Thymus (tissue), 14 donors: Measurements from ENCODE around the gene FAM174A. TPM values are rescaled to one million over a fixed set of nuclear protein-coding genes. Genes with fewer than 3 reads are reported as not detected.

Source experiments
- DNase-seq, 9 donors: peaks; one replicate each; pipeline ENCODE4 v3.0.0-alpha.2; 2013; ENCODE audit warnings: low spot score in 9 of 9, low read depth in 6 of 9, missing footprints in 1 of 9
- H3K27ac ChIP-seq, 2 donors: one replicate each; pipeline ENCODE4 v1.5.1; 2013; ENCODE audit warnings: control low read depth in 1 of 2, low read depth in 1 of 2, low read length in 1 of 2, mild to moderate bottlenecking in 1 of 2, moderate library complexity in 1 of 2
- H3K27me3 ChIP-seq, 2 donors: one replicate each; pipeline ENCODE4 v1.5.1; 2013; ENCODE audit warnings: low read length in 1 of 2; ENCODE audit not compliant: control insufficient read depth in 2 of 2, insufficient read depth in 1 of 2
- H3K36me3 ChIP-seq, 2 donors: one replicate each; pipeline ENCODE4 v1.5.1; 2013; ENCODE audit warnings: low read length in 1 of 2, mild to moderate bottlenecking in 1 of 2, moderate library complexity in 1 of 2; ENCODE audit not compliant: control insufficient read depth in 2 of 2, insufficient read depth in 2 of 2
- H3K4me1 ChIP-seq, 2 donors: one replicate each; pipeline ENCODE4 v1.5.1; 2013; ENCODE audit warnings: low read length in 2 of 2; ENCODE audit not compliant: control insufficient read depth in 2 of 2, insufficient read depth in 2 of 2
- H3K4me3 ChIP-seq, 2 donors: one replicate each; pipeline ENCODE4 v1.5.1; 2013; ENCODE audit warnings: low read length in 2 of 2, control low read depth in 1 of 2, mild to moderate bottlenecking in 1 of 2
- H3K9me3 ChIP-seq, 2 donors: one replicate each; pipeline ENCODE4 v1.5.1; 2013; ENCODE audit warnings: low read length in 1 of 2, mild to moderate bottlenecking in 1 of 2; ENCODE audit not compliant: control insufficient read depth in 2 of 2, insufficient read depth in 1 of 2
- WGBS: extraction: QIAGEN DNeasy Blood & Tissue Kit; methylation state at CpG from one replicate; pipeline ENCODE4 v1.1.7; 2013; 5-methylcytosine and 5-hydroxymethylcytosine counted together
- long read RNA-seq, 10 donors: transcript quantifications; one replicate each; lab custom pipeline, GENCODE V29; 2026
- polyA plus RNA-seq: library from polyadenylated mRNA; stranded (reverse); fragments of 200-250 nt; gene quantifications from one replicate; pipeline ENCODE4 v1.2.3, GENCODE V29; 2013
- total RNA-seq: library from RNA; stranded (reverse); fragments of 120-200 nt; gene quantifications from one replicate; pipeline ENCODE4 v1.2.4, GENCODE V29; 2013
- donor health status: healthy.

Gene FAM174A
- total RNA-seq = 8.7 TPM
- polyA plus RNA-seq = 22.1 TPM
- long read RNA-seq, donor 1 = 0 reads
- long read RNA-seq, donor 2 = 0 reads
- long read RNA-seq, donor 3, transcript FAM174A-201 (3 exons, 1,356 nt) = major isoform, 13 of 13 reads
- long read RNA-seq, donor 3, partial matches to known transcripts = 0 of 13 reads
- long read RNA-seq, donor 3, other reads (novel, unspliced or antisense) = 0 of 13 reads
- long read RNA-seq, donor 4 = 0 reads
- long read RNA-seq, donor 5, transcript FAM174A-201 (3 exons, 1,356 nt) = major isoform, 12 of 12 reads
- long read RNA-seq, donor 5, partial matches to known transcripts = 0 of 12 reads
- long read RNA-seq, donor 5, other reads (novel, unspliced or antisense) = 0 of 12 reads
- long read RNA-seq, donor 6, partial matches to known transcripts = 0 of 2 reads
- long read RNA-seq, donor 6, other reads (novel, unspliced or antisense) = 0 of 2 reads
- long read RNA-seq, donor 7, transcript FAM174A-201 (3 exons, 1,356 nt) = major isoform, 7 of 8 reads
- long read RNA-seq, donor 7, partial matches to known transcripts = 0 of 8 reads
- long read RNA-seq, donor 7, other reads (novel, unspliced or antisense) = 0 of 8 reads
- long read RNA-seq, donor 8, partial matches to known transcripts = 0 of 1 reads
- long read RNA-seq, donor 8, other reads (novel, unspliced or antisense) = 0 of 1 reads
- long read RNA-seq, donor 9, partial matches to known transcripts = 0 of 2 reads
- long read RNA-seq, donor 9, other reads (novel, unspliced or antisense) = 0 of 2 reads
- long read RNA-seq, donor 10, transcript FAM174A-201 (3 exons, 1,356 nt) = major isoform, 5 of 5 reads
- long read RNA-seq, donor 10, partial matches to known transcripts = 0 of 5 reads
- long read RNA-seq, donor 10, other reads (novel, unspliced or antisense) = 0 of 5 reads

DNA sequence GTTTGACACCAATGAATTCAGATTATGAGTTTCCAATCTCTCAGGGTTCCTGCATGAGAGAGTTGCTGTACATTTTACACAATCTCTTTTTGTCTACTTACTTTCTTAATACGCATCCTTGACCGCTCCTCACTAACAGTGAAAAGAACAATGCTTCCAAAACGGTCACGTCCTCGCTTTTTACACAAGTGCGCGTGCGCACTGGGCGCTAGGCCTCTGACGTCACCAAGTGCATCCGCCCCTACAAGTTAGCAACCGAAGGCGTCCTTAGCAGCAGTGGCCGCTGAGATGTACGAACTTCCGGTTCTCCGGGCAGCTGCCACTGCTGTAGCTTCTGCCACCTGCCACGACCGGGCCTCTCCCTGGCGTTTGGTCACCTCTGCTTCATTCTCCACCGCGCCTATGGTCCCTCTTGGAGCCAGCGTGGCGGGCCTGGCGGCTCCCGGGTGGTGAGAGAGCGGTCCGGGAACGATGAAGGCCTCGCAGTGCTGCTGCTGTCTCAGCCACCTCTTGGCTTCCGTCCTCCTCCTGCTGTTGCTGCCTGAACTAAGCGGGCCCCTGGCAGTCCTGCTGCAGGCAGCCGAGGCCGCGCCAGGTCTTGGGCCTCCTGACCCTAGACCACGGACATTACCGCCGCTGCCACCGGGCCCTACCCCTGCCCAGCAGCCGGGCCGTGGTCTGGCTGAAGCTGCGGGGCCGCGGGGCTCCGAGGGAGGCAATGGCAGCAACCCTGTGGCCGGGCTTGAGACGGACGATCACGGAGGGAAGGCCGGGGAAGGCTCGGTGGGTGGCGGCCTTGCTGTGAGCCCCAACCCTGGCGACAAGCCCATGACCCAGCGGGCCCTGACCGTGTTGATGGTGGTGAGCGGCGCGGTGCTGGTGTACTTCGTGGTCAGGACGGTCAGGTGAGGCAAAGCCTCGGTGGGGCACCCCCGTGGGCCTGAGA lies at the start of gene FAM174A:
Gene FAM174A (plus strand): TSS at position 315 of the 946 bp plus-strand sequence. CDS start 157 bp downstream, at position 472.
- peak within 1 kb of the TSS; percentile 87 to 91 for H3K4me3 ChIP-seq
- peak; percentile 93 to 100 (median 98) for DNase-seq
- H3K9me3 ChIP-seq = peaks cover 0 to 1% of the 10 kb centered on the region in 2 donors
- H3K36me3 ChIP-seq = no peaks in the 10 kb centered on the region
- under 1% methylated on average over 62 of the region's 62 CpGs for WGBS
- H3K27ac ChIP-seq = peak within 1 kb of the TSS; percentile 84 to 86
- no peaks in the 10 kb centered on the region for H3K27me3 ChIP-seq
- H3K4me1 ChIP-seq = peaks cover 4 to 6% of the 10 kb centered on the region in 2 donors

- Histone ChIP-seq H3K36me3 (no peaks in the 10 kb centered on the region), H3K27ac (no peak overlapping the region), H3K9me3 (peaks cover 0 to 3% of the 10 kb centered on the region in 2 donors), H3K27me3 (no peaks in the 10 kb centered on the region), H3K4me3 (no peak overlapping the region), H3K4me1 (no peaks in the 10 kb centered on the region)
- no peak for DNase-seq
- 95% methylated on average over 1 of the region's 1 CpG for WGBS
Observed at GRCh38 chr5:100493996-100494395, 41.2 kb upstream of the FAM174A start.

DNA sequence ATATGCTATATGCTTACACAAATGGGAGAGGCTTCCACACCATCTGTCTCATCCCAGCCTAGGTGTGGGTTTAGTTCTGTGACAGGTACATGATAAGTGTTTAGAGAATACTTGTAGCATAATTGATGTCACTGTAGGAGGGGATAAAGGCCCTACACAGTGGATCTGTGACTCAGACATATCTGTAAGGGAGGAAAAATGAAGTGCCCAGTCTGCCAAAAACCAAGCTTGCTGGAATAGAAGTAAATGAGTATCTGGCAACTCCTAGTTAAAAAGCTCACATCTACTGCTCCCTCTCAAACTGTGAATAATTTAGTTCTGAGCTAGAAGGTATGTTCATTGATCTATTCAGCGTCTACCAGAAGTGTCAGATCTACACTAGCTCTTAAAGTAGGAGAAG lies 38.9 kb upstream of the FAM174A start:
- no peak for DNase-seq
- Histone ChIP-seq H3K36me3 (no peaks in the 10 kb centered on the region), H3K4me1 (no peaks in the 10 kb centered on the region), H3K4me3 (no peak overlapping the region), H3K27me3 (no peaks in the 10 kb centered on the region), H3K9me3 (no peaks in the 10 kb centered on the region), H3K27ac (no peak overlapping the region)
- WGBS = 91% methylated on average over 1 of the region's 1 CpG

DNA sequence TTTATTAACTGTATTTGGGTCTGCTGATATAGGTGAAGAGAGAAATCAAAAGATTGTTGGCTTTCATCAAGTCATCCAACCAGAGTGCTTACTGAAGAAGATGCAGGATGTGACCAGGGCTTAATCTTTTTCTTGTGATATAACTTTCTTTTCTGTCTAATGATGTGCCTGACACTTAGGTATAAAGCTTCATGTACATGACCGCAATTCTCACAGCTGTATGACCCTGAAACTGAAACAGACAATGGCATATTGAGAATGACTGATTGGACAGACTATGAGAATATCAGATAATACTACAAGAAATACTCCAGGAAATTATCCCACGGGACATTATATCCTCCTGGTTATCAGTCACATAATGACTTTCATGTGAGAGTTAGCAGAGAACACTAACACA lies 32.5 kb upstream of the FAM174A start:
- Histone ChIP-seq H3K9me3 (no peaks in the 10 kb centered on the region), H3K36me3 (no peaks in the 10 kb centered on the region), H3K4me1 (no peaks in the 10 kb centered on the region), H3K27ac (no peak overlapping the region), H3K4me3 (no peak overlapping the region), H3K27me3 (no peaks in the 10 kb centered on the region)
- DNase-seq = no peak
- WGBS = 97% methylated on average over 2 of the region's 2 CpGs

- no peak for DNase-seq
- H3K4me3 ChIP-seq = no peak overlapping the region
- H3K4me1 ChIP-seq = no peaks in the 10 kb centered on the region
- H3K27me3 ChIP-seq = no peaks in the 10 kb centered on the region
- H3K36me3 ChIP-seq = no peaks in the 10 kb centered on the region
- no peaks in the 10 kb centered on the region for H3K9me3 ChIP-seq
- H3K27ac ChIP-seq = no peak overlapping the region
- 98% methylated on average over 1 of the region's 1 CpG for WGBS
Observed at GRCh38 chr5:100505984-100506670, 29.0 kb upstream of the FAM174A start.

DNA sequence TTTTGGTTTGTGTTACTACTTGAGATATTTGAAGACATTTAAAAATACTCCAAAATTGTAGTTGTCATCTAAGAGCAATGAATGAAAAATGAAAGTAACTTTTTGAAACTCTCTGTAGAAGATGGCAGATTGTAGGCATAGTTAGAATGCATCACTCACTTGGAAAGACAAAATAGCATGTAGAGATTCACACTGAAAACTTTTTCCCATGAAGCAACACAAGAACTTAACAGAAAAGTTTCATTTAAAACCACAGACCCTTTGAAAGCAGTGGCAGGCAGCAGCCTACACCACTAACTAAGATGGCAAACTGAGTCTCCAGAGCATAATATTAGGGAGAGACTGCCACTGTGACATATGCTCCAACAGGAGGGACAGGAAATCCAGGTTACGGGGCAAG lies 18.9 kb upstream of the FAM174A start:
- H3K36me3 ChIP-seq = no peaks in the 10 kb centered on the region
- DNase-seq = no peak
- WGBS = 93% methylated on average over 1 of the region's 1 CpG
- no peak overlapping the region for H3K4me3 ChIP-seq
- H3K9me3 ChIP-seq = peaks cover 0 to 17% of the 10 kb centered on the region in 2 donors
- no peaks in the 10 kb centered on the region for H3K27me3 ChIP-seq
- no peak overlapping the region for H3K27ac ChIP-seq
- H3K4me1 ChIP-seq = no peaks in the 10 kb centered on the region

DNA sequence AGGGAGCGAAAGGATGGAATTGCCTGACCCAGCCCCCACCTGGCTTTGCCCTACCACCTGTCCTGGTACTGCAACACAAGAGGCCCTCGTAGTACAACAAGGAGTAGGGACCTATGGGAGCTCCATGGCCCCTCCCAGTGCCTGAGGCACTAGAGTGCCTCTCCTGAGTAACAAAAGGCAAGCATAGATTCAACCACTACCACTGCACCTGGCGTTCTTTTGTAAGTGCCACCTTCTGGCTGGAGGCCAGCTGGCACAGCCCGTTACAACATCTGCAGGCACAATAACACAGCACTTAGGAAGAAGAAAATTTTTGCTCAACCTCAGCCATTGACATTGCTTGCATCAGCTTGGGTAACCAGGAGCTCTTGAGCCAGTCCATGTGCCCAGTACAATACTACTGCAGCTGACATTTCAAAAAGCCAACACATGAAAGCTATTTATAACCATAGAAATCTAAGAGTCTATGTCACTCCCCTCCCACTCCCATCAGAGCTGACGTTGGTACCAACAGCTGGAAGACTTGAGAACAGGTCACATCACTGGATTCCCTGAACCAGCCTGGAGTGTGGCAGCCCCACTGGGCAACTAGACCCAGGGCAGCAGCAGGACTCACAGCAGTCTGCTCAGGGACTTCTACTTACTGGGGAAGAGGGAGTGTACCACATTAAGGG lies 17.7 kb upstream of the FAM174A start:
- no peak overlapping the region for H3K27ac ChIP-seq
- DNase-seq = no peak
- H3K27me3 ChIP-seq = no peaks in the 10 kb centered on the region
- H3K4me3 ChIP-seq = no peak overlapping the region
- peaks cover 0 to 17% of the 10 kb centered on the region in 2 donors for H3K9me3 ChIP-seq
- WGBS = 93% methylated on average over 5 of the region's 5 CpGs
- no peaks in the 10 kb centered on the region for H3K4me1 ChIP-seq
- H3K36me3 ChIP-seq = no peaks in the 10 kb centered on the region

- Histone ChIP-seq H3K9me3 (peaks cover 0 to 17% of the 10 kb centered on the region in 2 donors), H3K4me1 (no peaks in the 10 kb centered on the region), H3K27me3 (no peaks in the 10 kb centered on the region), H3K4me3 (no peak overlapping the region), H3K36me3 (no peaks in the 10 kb centered on the region), H3K27ac (no peak overlapping the region)
- no peak for DNase-seq
- WGBS = 97% methylated on average over 3 of the region's 3 CpGs
Observed at GRCh38 chr5:100518377-100518776, 16.8 kb upstream of the FAM174A start.
